HepG2 (cell line): ENCODE data around the gene SLC16A3. TPM values are rescaled to one million over a fixed set of nuclear protein-coding genes. Genes with fewer than 3 reads are reported as not detected.
A peak's percentile ranks its signal among the peaks of the same experiment; 100 is the strongest.

ENCODE experiments used
- ARNTL ChIP-seq: sonication (generic); formaldehyde crosslinking; IDR thresholded peaks from 2 replicates; pipeline ENCODE4 v1.4.0; 2020; ENCODE audit warnings: mild to moderate bottlenecking, missing genetic modification reagents
- BCL6 ChIP-seq: IDR thresholded peaks from 2 replicates; pipeline ENCODE4 v1.6.1; 2016; ENCODE audit warnings: missing genetic modification reagents, missing compliant biosample characterization
- FOSL2 ChIP-seq: sonication (generic); formaldehyde crosslinking; IDR thresholded peaks from 2 replicates; pipeline ENCODE4 v1.4.0; 2020; ENCODE audit warnings: missing genetic modification reagents
- GATAD1 ChIP-seq: IDR thresholded peaks from 2 replicates; pipeline ENCODE4 v1.6.1; 2016; ENCODE audit warnings: missing genetic modification reagents, missing compliant biosample characterization
- GTF2F1 ChIP-seq: fragments of 150-350 bp; IDR thresholded peaks from 2 replicates; pipeline ENCODE4 v1.6.1; 2014; ENCODE audit warnings: low read length
- HCFC1 ChIP-seq: fragments of 150-350 bp; IDR thresholded peaks from 2 replicates; pipeline ENCODE4 v1.6.1; 2014; ENCODE audit warnings: low read depth, low read length
- HNF1B ChIP-seq: sonication (generic); formaldehyde crosslinking; IDR thresholded peaks from 2 replicates; pipeline ENCODE4 v1.5.1; 2020; ENCODE audit warnings: mild to moderate bottlenecking, moderate library complexity, missing genetic modification reagents
- HNRNPK ChIP-seq: fragments of 200-400 bp; formaldehyde crosslinking; IDR thresholded peaks from 2 replicates; pipeline ENCODE4 v1.6.1; 2018; ENCODE audit warnings: low read length, low read depth, moderate library complexity, mild to moderate bottlenecking; ENCODE audit not compliant: poor library complexity, severe bottlenecking
- ISL2 ChIP-seq: sonication (generic); formaldehyde crosslinking; IDR thresholded peaks from 2 replicates; pipeline ENCODE4 v1.5.0; 2020; ENCODE audit warnings: missing genetic modification reagents
- MIER2 ChIP-seq: IDR thresholded peaks from 2 replicates; pipeline ENCODE4 v1.6.1; 2016; ENCODE audit warnings: missing biosample characterization, missing genetic modification reagents
- MIER3 ChIP-seq: IDR thresholded peaks from 2 replicates; pipeline ENCODE4 v1.6.1; 2016; ENCODE audit warnings: missing compliant biosample characterization, borderline replicate concordance
- NCOA1 ChIP-seq: sonication (generic); formaldehyde crosslinking; IDR thresholded peaks from 2 replicates; pipeline ENCODE4 v1.9.0; 2021; ENCODE audit warnings: missing genetic modification reagents
- NFYC ChIP-seq: IDR thresholded peaks from 2 replicates; pipeline ENCODE4 v1.6.1; 2016; ENCODE audit warnings: missing genetic modification reagents, missing compliant biosample characterization
- RORA ChIP-seq: sonication (generic); formaldehyde crosslinking; IDR thresholded peaks from 2 replicates; pipeline ENCODE4 v1.5.0; 2020; ENCODE audit warnings: mild to moderate bottlenecking, missing genetic modification reagents, moderate library complexity
- SAP130 ChIP-seq: IDR thresholded peaks from 2 replicates; pipeline ENCODE4 v1.6.1; 2016; ENCODE audit warnings: low read depth
- SOX13 ChIP-seq, 3 experiments: fragments of 450-650 bp in 1 of 3; sonication (generic) in 1 of 3; formaldehyde crosslinking in 1 of 3; IDR thresholded peaks in 2 of 3; conservative IDR thresholded peaks in 1 of 3; 2 replicates each; pipeline versions ENCODE4 v1.5.0 to v1.6.1; 2016 to 2020; ENCODE audit warnings: antibody characterized with exemption in 1 of 3, mild to moderate bottlenecking in 1 of 3, missing compliant biosample characterization in 1 of 3, missing genetic modification reagents in 1 of 3, moderate library complexity in 1 of 3
- XBP1 ChIP-seq: sonication (generic); formaldehyde crosslinking; IDR thresholded peaks from 2 replicates; pipeline ENCODE4 v1.5.0; 2020; ENCODE audit warnings: missing genetic modification reagents
- ZBTB20 ChIP-seq: sonication (generic); formaldehyde crosslinking; IDR thresholded peaks from 2 replicates; pipeline ENCODE4 v1.8.1; 2023; ENCODE audit warnings: missing genetic modification reagents, low read depth, mild to moderate bottlenecking, borderline replicate concordance
- ZBTB46 ChIP-seq: sonication (generic); formaldehyde crosslinking; IDR thresholded peaks from 2 replicates; pipeline ENCODE4 v1.4.0; 2020; ENCODE audit warnings: mild to moderate bottlenecking, missing genetic modification reagents, borderline replicate concordance
- ZNF207 ChIP-seq: fragments of 450-650 bp; IDR thresholded peaks from 2 replicates; pipeline ENCODE4 v1.6.1; 2016; ENCODE audit warnings: antibody characterized with exemption, borderline replicate concordance
- ZNF740 ChIP-seq: sonication (generic); formaldehyde crosslinking; IDR thresholded peaks from 2 replicates; pipeline ENCODE4 v1.4.0; 2020; ENCODE audit warnings: missing genetic modification reagents
- ZNF749 ChIP-seq: sonication (generic); formaldehyde crosslinking; IDR thresholded peaks from 2 replicates; pipeline ENCODE4 v1.8.0; 2022; ENCODE audit warnings: mild to moderate bottlenecking, missing genetic modification reagents, moderate library complexity, borderline replicate concordance
- polyA plus RNA-seq, 8 experiments: library from polyadenylated mRNA; depleted of rRNA in 3 of 8; stranded (reverse) in 7 of 8; unstranded in 1 of 8; fragments of >200 nt; fragmentation: Illumina TruSeq in 4 of 8; extraction: Trizol in 4 of 8; gene quantifications; 2 replicates each; pipeline versions ENCODE4 v1.2.1 to v1.2.3, GENCODE V29; 2011 to 2016; ENCODE audit warnings: low read depth in 4 of 8, missing spikeins in 1 of 8, mixed read lengths in 1 of 8; ENCODE audit not compliant: insufficient read depth in 1 of 8
- total RNA-seq, 5 experiments: library from RNA; depleted of rRNA; stranded (reverse); fragments of >200 nt; fragmentation: Illumina TruSeq; extraction: Trizol; gene quantifications; 2 replicates each; pipeline ENCODE4 v1.2.3, GENCODE V29; 2016; ENCODE audit warnings: low read depth in 1 of 5
- TF ChIP-seq, protein P1 (sequence below): sonication (generic); formaldehyde crosslinking; conservative IDR thresholded peaks from 2 replicates; pipeline ENCODE4 v1.8.0; 2022; ENCODE audit warnings: missing genetic modification reagents
- TF ChIP-seq, protein P2 (sequence below): sonication (generic); formaldehyde crosslinking; IDR thresholded peaks from 2 replicates; pipeline ENCODE4 v1.8.1; 2023; ENCODE audit warnings: missing genetic modification reagents, mild to moderate bottlenecking, borderline replicate concordance

SLC16A3 gene
- total and polyA plus RNA-seq, 2 of the 13 experiments (the other 11 are each of a cell fraction or from before 2014, with no cell fraction given): 242 to 349 TPM

DNA sequence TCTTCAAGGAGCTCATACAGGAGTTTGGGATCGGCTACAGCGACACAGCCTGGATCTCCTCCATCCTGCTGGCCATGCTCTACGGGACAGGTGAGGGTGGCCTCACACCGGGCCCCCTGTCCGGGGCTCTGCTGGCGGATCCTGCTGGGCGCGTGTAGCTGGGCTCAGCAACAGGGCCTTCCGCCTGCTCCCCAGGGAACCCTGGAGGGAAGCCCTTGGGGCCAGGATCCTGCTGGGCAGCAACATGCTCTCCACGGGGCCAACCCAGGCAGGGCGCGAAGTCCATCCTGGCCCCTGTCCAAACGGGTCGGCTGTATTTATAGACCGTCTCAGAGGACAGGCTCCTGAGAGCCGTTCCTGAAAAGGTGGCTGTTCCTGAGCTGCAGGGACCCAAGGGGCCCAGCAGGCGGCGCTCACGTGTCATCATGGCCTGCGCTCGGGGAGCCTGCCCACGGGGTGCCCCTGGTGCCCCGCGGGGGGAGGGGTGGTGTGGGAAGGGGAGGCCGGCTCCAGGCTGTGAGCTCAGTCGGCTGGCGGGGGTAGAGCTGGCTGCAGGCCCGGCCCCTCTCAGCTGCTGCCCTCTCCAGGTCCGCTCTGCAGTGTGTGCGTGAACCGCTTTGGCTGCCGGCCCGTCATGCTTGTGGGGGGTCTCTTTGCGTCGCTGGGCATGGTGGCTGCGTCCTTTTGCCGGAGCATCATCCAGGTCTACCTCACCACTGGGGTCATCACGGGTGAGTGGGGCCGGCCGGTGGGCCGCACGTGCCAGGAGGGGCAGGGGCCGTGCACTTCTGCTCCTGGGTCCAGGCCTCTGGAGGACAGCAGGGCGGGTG, 7.5 kb downstream of the SLC16A3 start (continued):
- TF ChIP-seq MIER2 (CRISPR knock-in tag) (peak; percentile 62; the same call in 1 of the 2 replicates), BCL6 (CRISPR knock-in tag) (peak; percentile 98), SAP130 (CRISPR knock-in tag) (peak; percentile 88), HNRNPK (peak; percentile 78), FOSL2 (CRISPR knock-in tag) (peak; percentile 68), XBP1 (CRISPR knock-in tag) (peak; percentile 92; the same call in 1 of the 2 replicates), NCOA1 (CRISPR knock-in tag) (peak; percentile 61; the same call in 1 of the 2 replicates), NFYC (CRISPR knock-in tag) (peak; percentile 53), ZBTB20 (CRISPR knock-in tag) (peak; percentile 97), GTF2F1 (no peak), ISL2 (peak; percentile 87), RORA (no peak), ZNF740 (CRISPR knock-in tag) (peak; percentile 55; the same call in 1 of the 2 replicates), SOX13 (IDR thresholded peaks at IDR 0.05) (no peak), SOX13 (CRISPR knock-in tag; conservative IDR thresholded peaks at IDR 0.05 in 1 of 2, IDR thresholded peaks at IDR 0.05 in 1 of 2) (peak in 1 of 2 experiments; percentile 74; a peak in 1 of 4 replicates), ZNF207 (no peak), ZNF749 (CRISPR knock-in tag) (peak; percentile 98), GATAD1 (CRISPR knock-in tag) (peak; percentile 74), ARNTL (CRISPR knock-in tag) (peak; percentile 92), ZBTB46 (CRISPR knock-in tag) (peak; percentile 89; the same call in 1 of the 2 replicates), HNF1B (CRISPR knock-in tag) (peak; percentile 93), HCFC1 (no peak), MIER3 (CRISPR knock-in tag) (peak; percentile 78; the same call in 1 of the 2 replicates)
- TF ChIP-seq, protein P1, sequence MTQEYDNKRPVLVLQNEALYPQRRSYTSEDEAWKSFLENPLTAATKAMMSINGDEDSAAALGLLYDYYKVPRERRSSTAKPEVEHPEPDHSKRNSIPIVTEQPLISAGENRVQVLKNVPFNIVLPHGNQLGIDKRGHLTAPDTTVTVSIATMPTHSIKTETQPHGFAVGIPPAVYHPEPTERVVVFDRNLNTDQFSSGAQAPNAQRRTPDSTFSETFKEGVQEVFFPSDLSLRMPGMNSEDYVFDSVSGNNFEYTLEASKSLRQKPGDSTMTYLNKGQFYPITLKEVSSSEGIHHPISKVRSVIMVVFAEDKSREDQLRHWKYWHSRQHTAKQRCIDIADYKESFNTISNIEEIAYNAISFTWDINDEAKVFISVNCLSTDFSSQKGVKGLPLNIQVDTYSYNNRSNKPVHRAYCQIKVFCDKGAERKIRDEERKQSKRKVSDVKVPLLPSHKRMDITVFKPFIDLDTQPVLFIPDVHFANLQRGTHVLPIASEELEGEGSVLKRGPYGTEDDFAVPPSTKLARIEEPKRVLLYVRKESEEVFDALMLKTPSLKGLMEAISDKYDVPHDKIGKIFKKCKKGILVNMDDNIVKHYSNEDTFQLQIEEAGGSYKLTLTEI (CRISPR knock-in tag): no peak
- TF ChIP-seq, protein P2, sequence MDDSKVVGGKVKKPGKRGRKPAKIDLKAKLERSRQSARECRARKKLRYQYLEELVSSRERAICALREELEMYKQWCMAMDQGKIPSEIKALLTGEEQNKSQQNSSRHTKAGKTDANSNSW (CRISPR knock-in tag): no peak; the same call in 1 of the 2 replicates
